Activated CD4-positive, alpha-beta T cell treated with anti-CD3 and anti-CD28 coated beads, Interleukin-10, Interleukin-2, amounts not matched to agents 100 ng/mL and 50 ng/mL, durations not matched to agents 16 hours and 8 hours (primary cell): Measurements from ENCODE around the gene SERAC1.
"Not testable (repeated sequence)": the region's sequence is repeated elsewhere in the genome, so short reads cannot be mapped to it uniquely, and the experiment has no call there.

Experiments
- DNase-seq: peaks from one replicate; pipeline ENCODE4 v3.0.0-alpha.2; 2020

Gene SERAC1

GRCh38 chr6:158174024-158174423, 6.0 kb upstream of the SERAC1 start:
- no peak for DNase-seq

DNA sequence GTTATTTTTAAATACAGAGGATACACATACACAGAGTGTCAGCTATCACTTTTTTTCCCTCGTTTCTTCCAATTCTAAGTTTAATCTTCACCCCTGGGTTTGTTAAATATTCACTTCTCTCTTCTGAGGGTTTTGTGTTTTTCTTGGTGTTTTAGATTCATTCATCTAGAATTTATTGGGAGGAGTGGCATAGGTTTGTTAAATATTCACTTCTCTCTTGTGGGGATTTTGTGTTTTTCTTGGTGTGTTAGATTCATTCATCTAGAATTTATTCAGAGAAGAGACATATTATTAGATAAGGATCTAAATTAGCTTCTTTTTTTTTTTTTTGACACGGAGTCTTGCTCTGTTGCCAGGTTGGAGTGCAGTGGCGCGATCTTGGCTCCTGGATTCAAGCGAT, 3.9 kb upstream of the SERAC1 start:
- DNase-seq = no peak

- no peak for DNase-seq
These were observed 2.6 kb upstream of the SERAC1 start for GRCh38 chr6:158170656-158171081.

- DNase-seq = not testable (repeated sequence)
These were observed 1.6 kb upstream of the SERAC1 start for GRCh38 chr6:158169634-158170033.

DNA sequence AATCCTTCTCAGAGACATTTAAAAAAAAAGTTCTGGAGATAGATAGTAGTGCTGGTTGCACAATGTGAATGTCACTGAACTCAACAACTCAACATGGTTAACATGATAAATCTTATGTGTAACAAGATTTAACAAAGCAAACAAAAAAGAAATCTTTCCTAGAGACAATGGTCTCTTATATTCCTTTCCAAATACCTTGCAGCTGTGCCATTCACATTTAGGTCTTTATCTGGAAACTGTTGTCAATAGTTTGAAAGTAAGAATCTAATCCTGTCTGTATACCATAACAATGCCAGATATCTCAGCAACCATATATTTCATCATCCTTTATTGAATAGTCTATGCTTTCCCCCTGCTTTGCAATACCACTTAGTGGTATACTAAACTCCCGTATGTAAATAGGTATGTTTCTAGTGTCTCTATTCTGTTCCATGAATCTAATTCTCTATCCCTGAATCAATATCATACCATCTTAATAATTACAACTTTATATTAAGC, 2.1 kb downstream of the SERAC1 start:
- no peak for DNase-seq

GRCh38 chr6:158164579-158165170, 3.4 kb downstream of the SERAC1 start:
- peak; percentile 78 for DNase-seq

DNA sequence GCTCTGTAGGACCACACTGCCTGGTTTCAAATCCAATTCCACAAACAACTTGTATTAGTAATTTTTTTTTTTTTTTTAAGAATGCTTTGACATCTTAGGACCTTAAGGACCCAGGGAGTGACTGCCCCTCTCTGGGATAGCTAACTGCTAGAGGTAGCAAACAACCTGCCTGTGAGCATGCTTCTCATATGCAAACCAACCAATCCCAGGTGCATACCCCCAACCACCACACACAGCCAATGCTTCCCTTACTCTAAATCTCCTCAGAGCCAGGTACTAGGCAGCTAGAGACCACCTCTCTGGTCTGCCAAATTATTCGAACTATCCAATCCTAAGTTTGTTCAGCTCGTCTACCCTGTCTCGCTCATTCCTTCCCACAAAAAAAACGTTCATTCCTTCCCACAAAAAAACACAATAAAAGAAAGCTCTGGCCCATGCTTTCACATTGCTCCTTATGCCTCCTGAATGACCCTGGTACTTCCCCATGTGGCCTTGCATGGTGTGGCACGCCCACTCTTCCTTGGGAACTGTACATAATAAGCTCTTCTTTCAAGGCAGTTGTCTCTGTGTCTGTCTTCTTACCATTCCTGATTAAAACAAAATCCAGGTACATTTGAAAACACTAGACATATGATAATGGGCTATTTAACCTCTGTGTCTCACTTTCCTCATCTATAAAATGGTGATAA, 6.4 kb downstream of the SERAC1 start:
- no peak for DNase-seq

GRCh38 chr6:158160932-158161539, 7.0 kb downstream of the SERAC1 start:
- no peak for DNase-seq

DNA sequence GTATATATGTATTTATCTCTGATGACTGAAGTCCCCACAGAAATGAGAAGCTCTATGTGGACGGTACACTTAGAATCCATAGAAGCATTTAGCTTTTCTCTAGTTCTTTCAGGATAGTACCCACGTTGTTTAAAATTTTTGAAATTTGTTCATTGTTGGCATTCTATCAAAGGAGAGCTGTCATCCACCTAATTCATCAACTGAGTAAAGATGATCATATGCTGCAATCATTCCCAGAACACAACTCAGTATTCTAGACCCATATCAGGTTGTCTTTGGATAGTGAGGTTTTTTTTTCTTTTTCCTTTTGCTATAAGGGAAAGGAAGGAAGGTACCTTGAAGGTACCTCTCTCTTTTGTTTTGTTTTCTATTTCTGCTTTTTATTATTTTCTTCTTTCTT, 9.3 kb downstream of the SERAC1 start:
- no peak for DNase-seq

GRCh38 chr6:158158123-158158522, 9.9 kb downstream of the SERAC1 start:
- no peak for DNase-seq

DNA sequence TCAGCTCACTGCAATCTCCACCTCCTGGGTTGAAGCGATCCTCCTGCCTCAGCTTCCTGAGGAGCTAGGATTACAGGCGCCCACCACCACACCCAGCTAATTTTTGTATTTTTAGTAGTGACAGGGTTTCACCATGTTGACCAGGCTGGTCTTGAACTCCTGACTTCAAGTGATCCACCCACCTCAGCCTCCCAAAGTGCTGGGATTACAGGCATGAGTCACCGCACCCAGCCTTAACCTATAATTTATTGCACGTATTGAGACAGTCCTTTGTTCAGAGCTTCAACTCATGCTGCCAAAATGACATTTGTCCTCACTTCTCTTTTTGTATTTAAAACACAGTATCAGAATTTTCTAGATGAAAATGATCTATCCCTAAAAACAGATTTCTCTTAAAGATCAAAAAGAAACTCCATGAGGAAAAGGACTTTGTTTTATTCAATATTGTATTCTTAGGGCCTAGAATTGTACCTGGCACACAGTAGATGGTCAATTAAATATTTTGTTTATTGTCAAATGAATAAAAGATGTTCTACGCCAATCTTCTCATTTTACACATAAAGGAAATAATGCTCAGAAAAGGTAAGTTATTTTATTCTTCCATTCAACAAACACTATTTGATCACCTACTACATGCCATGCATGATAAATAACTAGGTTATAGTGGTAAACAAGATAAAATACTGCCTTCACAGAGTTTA, 10.8 kb downstream of the SERAC1 start:
- DNase-seq = no peak

GRCh38 chr6:158154816-158155215, 13.2 kb downstream of the SERAC1 start:
- no peak for DNase-seq

DNA sequence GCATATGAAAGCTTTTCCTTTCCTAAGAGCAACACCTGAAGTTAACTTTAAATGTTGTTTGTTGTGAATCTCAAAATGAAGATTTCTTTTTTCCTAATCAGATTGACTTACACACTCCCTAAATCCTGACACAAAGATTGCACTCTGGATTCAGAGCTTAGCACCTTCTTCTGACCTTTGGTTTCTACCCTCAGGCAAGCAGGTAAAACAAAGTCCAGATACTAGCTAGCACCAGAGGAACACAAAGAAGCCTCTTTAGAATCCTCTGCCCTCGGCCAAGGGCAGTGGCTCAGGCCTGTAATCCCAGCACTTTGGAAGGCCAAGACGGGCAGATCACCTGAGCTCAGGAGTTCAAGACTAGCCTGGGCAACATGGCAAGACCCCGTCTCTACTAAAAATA, 14.5 kb downstream of the SERAC1 start:
- DNase-seq = no peak

GRCh38 chr6:158152659-158153058, 15.4 kb downstream of the SERAC1 start:
- DNase-seq = no peak

DNA sequence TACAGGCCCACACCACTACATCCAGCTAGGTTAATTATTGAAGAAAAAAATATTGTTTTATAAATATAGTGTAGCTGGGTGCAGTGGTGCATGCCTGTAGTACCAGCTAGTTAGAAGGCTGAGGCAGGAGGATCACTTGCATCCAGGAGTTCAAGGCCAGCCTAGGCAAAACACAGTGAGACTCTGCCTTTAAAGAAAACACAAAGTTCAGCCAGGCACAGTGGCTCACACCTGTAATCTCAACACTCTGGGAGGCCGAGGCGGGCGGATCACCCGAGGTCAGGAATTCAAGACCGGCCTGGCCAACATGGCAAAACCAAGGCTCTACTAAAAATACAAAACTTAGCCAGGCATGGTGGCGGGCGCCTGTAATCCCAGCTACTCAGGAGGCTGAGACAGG, 16.0 kb downstream of the SERAC1 start:
- not testable (repeated sequence) for DNase-seq

- DNase-seq = no peak
These were observed 17.4 kb downstream of the SERAC1 start for GRCh38 chr6:158150701-158151100.

GRCh38 chr6:158149641-158150040, 18.4 kb downstream of the SERAC1 start:
- no peak for DNase-seq

DNA sequence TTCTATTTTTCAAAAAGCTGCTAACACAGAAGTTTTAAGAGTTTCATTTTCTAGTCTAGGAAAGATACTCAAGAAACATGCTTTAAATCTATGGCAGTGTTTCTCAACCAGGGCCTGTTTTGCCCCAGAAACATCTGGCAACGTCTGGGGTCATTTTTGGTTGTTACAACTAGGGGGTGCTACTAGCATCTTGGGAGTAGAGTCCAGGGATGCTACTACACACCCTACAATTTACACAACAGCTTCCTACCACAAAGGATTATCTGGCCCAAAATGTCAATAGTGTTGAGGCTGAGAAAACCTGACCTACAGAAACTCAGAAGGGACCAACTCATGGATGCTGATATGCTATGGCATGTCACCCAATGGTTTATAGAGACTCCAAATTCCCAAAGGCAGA, 24.4 kb downstream of the SERAC1 start:
- peak; percentile 45 for DNase-seq

- no peak for DNase-seq
These were observed 25.3 kb downstream of the SERAC1 start for GRCh38 chr6:158142789-158143188.

- peak; percentile 36 for DNase-seq
These were observed 36.1 kb downstream of the SERAC1 start for GRCh38 chr6:158131926-158132325.

DNA sequence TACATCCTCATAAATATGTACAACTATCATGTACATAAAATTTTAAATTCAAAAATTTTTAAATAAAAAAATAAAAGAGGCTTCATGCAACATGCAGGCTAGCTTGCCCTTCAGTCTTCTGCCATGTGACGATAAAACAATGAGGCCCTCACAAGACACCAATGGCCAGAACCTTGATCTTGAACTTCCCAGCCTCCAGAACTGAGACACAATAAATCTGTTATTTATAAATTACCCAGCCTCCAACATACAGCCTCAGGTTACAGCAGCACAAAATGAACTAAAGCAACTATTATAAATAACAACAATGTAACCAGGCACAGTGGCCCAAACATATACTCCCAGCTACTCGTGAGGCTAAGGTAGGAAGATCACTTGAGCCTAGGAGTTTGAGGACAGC, 42.8 kb downstream of the SERAC1 start:
- no peak for DNase-seq

DNA sequence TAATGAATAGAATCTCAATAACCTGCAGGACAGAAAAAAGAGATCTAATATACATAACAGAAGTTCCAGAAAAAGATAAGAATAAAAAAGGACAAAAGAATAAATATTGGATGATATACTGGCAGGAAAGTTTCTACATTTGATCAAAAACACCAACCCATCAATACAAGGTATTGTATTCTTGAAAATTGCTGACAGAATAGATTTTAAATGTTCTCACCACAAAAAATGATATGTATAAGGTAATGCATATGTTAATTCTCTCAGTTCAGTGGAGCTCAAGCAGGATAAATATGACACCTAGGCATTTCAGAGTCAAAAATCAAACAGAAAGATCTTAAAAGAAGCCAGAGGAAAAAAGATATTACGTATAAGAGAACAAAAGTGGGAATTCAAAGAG, 43.8 kb downstream of the SERAC1 start:
- DNase-seq = no peak

DNA sequence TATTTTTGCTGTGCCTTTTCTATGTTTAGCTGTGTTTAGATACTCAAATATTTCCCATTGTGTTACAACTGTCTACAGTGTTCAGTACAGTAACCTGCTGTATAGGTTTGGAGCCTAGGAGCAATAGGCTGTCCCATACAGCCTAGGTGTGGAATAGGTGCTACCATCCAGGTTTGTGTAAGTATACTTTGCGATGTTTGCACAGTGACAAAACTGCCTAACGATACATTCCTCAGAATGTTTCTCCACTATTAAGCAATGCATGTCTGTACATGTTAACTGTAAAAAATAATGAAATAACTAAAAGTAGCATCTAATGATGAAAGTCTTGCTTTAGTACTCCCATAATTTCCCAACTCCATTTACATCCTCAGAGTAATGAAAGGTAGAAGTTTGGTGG, 46.0 kb downstream of the SERAC1 start:
- DNase-seq = no peak

GRCh38 chr6:158121335-158121734, 46.7 kb downstream of the SERAC1 start:
- no peak for DNase-seq
